ENCODE data around the gene PMM1.

Gene PMM1

DNA sequence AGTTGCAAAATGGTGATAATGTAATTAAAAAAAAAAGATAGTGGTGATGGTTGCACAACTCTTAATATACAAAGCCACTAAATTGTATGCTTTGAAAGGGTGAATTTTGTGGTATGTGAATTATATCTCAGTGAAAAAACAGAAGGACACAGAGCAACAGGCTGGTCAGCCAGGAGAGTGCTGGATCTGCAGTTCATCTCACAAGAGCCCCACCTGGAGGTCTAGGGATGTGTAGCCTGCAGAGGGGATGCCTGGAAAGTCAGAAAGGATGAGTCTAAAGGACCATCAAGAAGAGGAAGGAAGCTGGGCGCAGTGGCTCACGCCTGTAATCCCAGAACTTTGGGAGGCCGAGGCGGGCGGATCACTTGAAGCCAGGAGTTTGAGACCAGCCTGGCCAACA lies 54.4 kb downstream of the PMM1 start:
- peak overlapping the region; percentile 13; the same call in 1 of the 2 replicates for H3K27ac ChIP-seq
- TF ChIP-seq CTCF (IDR thresholded peaks at IDR 0.05) (peak; percentile 24; the same call in 1 of the 2 replicates), ZFX (IDR thresholded peaks at IDR 0.05; ENCODE audit: borderline replicate concordance) (no peak)

DNA sequence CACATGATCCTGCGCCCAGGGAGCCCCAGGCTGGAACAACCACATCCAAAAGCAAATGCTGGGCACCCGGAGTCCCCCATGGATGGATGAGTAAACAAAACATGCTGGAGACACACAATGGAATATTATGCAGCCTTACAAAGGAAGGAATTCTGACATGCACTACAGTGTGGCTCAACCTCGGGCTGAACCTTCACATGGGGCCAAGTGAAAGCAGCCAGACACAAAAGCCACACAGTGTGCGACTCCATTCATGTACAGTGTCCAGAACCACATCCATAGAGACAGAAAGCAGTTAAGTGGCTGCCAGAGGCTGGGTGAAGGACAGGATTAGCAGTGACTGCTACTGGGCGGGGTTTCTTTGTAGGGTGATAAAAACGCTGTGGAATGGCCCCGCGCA lies 55.4 kb downstream of the PMM1 start:
- no peak for TF ChIP-seq CTCF (IDR thresholded peaks at IDR 0.05)
- TF ChIP-seq ZFX (IDR thresholded peaks at IDR 0.05; ENCODE audit: borderline replicate concordance), result no peak
- H3K27ac ChIP-seq, result peak overlapping the region; percentile 13; the same call in 1 of the 2 replicates

GRCh38 chr22:41532908-41533825 lies 56.5 kb downstream of the PMM1 start:
- H3K27ac ChIP-seq, result peak overlapping the region; percentile 36; the same call in 1 of the 2 replicates

GRCh38 chr22:41531715-41532477 lies 57.7 kb downstream of the PMM1 start:
- 0 out of 2 replicates have a peak overlapping the region, but pooled peaks have one; percentile 36 for H3K27ac ChIP-seq
- TF ChIP-seq CTCF (IDR thresholded peaks at IDR 0.05) (no peak), ZFX (IDR thresholded peaks at IDR 0.05; ENCODE audit: borderline replicate concordance) (no peak)

More at GRCh38 chr22:41532908-41533825, 56.5 kb downstream of the PMM1 start:
- TF ChIP-seq CTCF (IDR thresholded peaks at IDR 0.05) (peak; percentile 93), ZFX (IDR thresholded peaks at IDR 0.05; ENCODE audit: borderline replicate concordance) (no peak)

- TF ChIP-seq CTCF (IDR thresholded peaks at IDR 0.05), result no peak
- no peak for TF ChIP-seq ZFX (IDR thresholded peaks at IDR 0.05; ENCODE audit: borderline replicate concordance)
- peak overlapping the region; percentile 36; the same call in 1 of the 2 replicates for H3K27ac ChIP-seq
Measured at GRCh38 chr22:41530890-41531714, 58.5 kb downstream of the PMM1 start.

DNA sequence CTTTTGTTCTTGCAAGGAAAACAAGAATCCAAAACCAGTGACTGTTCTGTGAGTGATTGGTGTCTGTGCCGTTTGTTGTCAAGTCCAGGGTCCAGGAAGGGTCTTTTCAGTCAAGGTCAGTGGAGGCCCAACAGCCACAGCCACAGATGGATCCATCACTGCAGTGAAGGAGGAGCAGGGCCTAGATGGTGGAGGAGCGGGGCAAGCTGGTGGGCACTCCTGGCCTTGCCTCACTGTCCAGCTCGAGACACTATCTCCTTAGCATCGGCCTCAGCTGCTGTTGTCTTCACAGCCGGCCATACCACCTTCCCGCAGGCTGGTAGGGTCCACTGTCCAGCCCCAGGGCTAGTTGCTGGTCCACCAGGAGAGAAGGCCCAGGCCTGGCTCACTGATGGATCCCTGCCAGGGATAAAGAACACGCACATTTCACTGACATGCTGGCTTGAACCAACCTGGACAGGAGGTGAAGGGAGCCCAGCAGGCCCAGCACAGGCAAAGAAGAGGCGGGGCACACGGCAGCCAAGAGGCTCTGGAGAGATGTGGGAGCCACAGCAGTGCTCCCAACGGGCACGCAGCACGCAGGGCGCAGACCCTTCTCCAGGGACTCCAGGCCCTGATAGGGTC lies 60.6 kb downstream of the PMM1 start:
- peak overlapping the region; percentile 75 for H3K27ac ChIP-seq
- TF ChIP-seq ZFX (IDR thresholded peaks at IDR 0.05; ENCODE audit: borderline replicate concordance), result no peak
- no peak for TF ChIP-seq CTCF (IDR thresholded peaks at IDR 0.05)

All from 22Rv1 (cell line).